Neural crest cell (in vitro differentiated cells): ENCODE data around the gene CHRD. TPM values are rescaled to one million over a fixed set of nuclear protein-coding genes. Genes with fewer than 3 reads are reported as not detected.

ENCODE experiments used
- DNase-seq: peaks from one replicate; pipeline ENCODE4 v3.0.0; 2021; ENCODE audit warnings: low read depth, mixed read lengths, low spot score
- H3K27ac Mint-ChIP-seq: one replicate; pipeline ENCODE4 v1.8.0; 2021; ENCODE audit warnings: mild to moderate bottlenecking, mixed read lengths; ENCODE audit not compliant: unreplicated experiment
- H3K27me3 Mint-ChIP-seq: 2 replicates; pipeline ENCODE4 v1.8.0; 2021; ENCODE audit warnings: low read depth, mild to moderate bottlenecking, mixed read lengths
- H3K36me3 Mint-ChIP-seq: 2 replicates; pipeline ENCODE4 v1.8.0; 2021; ENCODE audit warnings: low read depth, mild to moderate bottlenecking, mixed read lengths
- H3K4me1 Mint-ChIP-seq: 2 replicates; pipeline ENCODE4 v1.8.0; 2021; ENCODE audit warnings: mixed read lengths
- H3K4me3 Mint-ChIP-seq: one replicate; pipeline ENCODE4 v1.8.0; 2021; ENCODE audit warnings: mild to moderate bottlenecking, mixed read lengths
- H3K9me3 Mint-ChIP-seq: 2 replicates; pipeline ENCODE4 v1.8.0; 2021; ENCODE audit warnings: mixed read lengths
- CTCF ChIP-seq: fragments of 200-600 bp; sonication (generic); conservative IDR thresholded peaks from 2 replicates; pipeline ENCODE4 v1.5.0; 2021; ENCODE audit warnings: antibody characterized with exemption, mild to moderate bottlenecking
- total RNA-seq: library from RNA; stranded (reverse); gene quantifications from 2 replicates; pipeline ENCODE4 v1.2.1, GENCODE V29; 2021

CHRD gene
- total RNA-seq, 1 donor from 2014 or later, result 4.0 TPM

- Mint-ChIP-seq H3K4me3 (no peak overlapping the region), H3K27ac (no peak overlapping the region), H3K4me1 (peaks cover 20% of the 10 kb centered on the region), H3K9me3 (no peaks in the 10 kb centered on the region), H3K36me3 (peaks cover 10% of the 10 kb centered on the region), H3K27me3 (no peaks in the 10 kb centered on the region)
- no peak for TF ChIP-seq CTCF
- no peak for DNase-seq
Measured at GRCh38 chr3:184344579-184345316, 35.1 kb upstream of the CHRD start.

- TF ChIP-seq CTCF, result peak; percentile 62
- Mint-ChIP-seq H3K27me3 (no peaks in the 10 kb centered on the region), H3K4me3 (peak overlapping the region; percentile 82), H3K27ac (peak overlapping the region; percentile 84), H3K9me3 (no peaks in the 10 kb centered on the region), H3K36me3 (peaks cover 10% of the 10 kb centered on the region), H3K4me1 (peaks cover 21% of the 10 kb centered on the region)
- DNase-seq, result peak; percentile 44
Measured at GRCh38 chr3:184345317-184346144, 34.3 kb upstream of the CHRD start.

DNA sequence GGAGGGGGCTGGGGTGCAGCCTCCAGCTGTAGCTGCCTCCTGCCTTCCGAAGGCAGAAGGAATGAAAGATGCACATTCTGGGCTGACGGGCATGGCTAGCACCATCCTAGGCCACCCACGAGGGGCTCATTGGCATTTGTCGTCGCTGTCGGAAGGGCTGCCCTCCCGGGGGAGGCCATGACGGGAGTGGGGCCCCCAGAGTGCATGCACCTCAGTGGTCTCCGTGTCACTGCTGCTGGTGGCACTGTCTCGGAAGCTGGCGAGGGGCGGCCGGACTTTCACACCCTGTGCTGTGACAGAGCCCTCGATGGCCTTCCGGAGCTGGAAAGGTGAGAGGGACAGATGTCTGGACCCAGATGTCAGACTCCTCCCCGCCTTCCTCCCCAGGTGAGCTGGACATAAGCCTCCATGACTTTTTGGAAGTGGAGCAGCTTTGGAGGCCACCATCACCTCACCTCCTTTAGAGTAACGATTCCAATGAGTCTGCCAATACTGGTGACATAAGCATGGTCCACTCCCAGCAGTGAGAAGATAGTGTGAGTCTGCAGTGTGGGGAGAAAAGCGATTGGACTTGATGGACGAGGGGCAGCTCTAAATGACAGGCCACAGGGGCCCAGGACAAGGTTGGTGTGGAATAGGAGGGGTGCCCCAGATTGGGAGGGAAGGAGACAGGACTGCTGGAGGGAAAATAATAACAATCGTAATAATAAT, 33.2 kb upstream of the CHRD start:
- Mint-ChIP-seq H3K9me3 (no peaks in the 10 kb centered on the region), H3K4me1 (peaks cover 22% of the 10 kb centered on the region), H3K36me3 (peaks cover 10% of the 10 kb centered on the region), H3K4me3 (no peak overlapping the region), H3K27ac (no peak overlapping the region), H3K27me3 (no peaks in the 10 kb centered on the region)
- no peak for DNase-seq
- no peak for TF ChIP-seq CTCF

DNA sequence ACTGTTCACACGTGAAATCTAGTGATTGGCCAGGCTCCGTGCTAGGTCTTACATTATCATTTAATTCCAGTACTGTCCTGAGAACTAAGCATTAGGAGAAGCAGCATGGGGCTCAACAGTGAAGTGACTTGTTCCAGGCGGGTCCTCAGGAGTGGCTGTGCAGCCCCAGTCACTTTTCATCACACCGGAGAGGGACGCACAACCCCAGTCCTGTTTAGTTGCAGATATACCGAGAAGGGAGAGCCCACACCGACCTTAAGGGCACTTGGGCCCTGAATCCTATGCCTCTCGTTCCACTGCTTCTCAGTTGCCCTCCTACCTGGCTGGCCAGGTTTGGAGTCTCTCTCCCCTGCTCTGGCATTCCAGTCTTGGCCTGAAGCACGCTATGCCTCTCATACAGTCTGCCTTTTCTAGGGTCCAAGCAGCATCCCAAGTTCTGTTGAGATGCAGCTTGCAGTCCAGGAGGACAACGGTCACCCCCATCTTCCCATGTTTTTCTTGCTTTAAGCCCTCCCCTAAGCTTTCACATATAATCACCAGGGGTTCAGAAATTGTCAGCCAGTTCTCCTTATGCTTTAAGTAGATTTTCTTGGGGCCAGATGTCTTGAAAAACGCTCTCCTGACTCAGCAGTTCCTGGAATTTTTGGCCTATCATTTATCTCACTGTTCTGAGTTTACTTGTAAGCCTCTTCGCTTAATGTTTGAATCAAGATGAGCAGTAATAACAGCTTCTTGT, 32.4 kb upstream of the CHRD start:
- no peaks in the 10 kb centered on the region for H3K9me3 Mint-ChIP-seq
- DNase-seq, result no peak
- H3K27ac Mint-ChIP-seq, result no peak overlapping the region
- no peak for TF ChIP-seq CTCF
- H3K4me3 Mint-ChIP-seq, result no peak overlapping the region
- H3K36me3 Mint-ChIP-seq, result peaks cover 12% of the 10 kb centered on the region
- H3K27me3 Mint-ChIP-seq, result no peaks in the 10 kb centered on the region
- peaks cover 30% of the 10 kb centered on the region for H3K4me1 Mint-ChIP-seq

DNA sequence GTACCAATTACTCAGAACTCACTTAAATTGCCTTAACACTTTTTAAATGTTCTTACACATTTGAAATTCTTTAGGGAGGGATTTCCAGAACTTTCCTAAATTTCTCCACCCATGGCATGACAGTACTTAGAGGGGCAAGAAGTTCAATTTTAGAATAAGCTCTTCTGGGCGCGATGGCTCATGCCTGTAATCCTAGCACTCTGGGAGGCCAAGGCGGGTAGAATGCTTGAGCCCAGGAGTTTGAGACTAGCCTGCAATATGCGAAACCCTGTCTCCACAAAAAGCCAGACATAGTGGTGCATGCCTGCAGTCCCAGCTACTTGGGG, 31.8 kb upstream of the CHRD start:
- Mint-ChIP-seq H3K27ac (no peak overlapping the region), H3K36me3 (peaks cover 10% of the 10 kb centered on the region), H3K27me3 (no peaks in the 10 kb centered on the region), H3K9me3 (no peaks in the 10 kb centered on the region), H3K4me3 (no peak overlapping the region), H3K4me1 (peaks cover 30% of the 10 kb centered on the region)
- no peak for DNase-seq
- no peak for TF ChIP-seq CTCF
